HG03342 (cell line): ENCODE measurements around the gene TEKTIP1.
"Not testable (repeated sequence)": the region's sequence is repeated elsewhere in the genome, so short reads cannot be mapped to it uniquely, and the experiment has no call there.

Source experiments
- ATAC-seq: cut with Tn5 transposase; IDR thresholded peaks from one replicate; pipeline ENCODE4 v1.9.1; 2021; ENCODE audit warnings: mild to moderate bottlenecking, moderate library complexity; ENCODE audit not compliant: unreplicated experiment

TEKTIP1 gene

DNA sequence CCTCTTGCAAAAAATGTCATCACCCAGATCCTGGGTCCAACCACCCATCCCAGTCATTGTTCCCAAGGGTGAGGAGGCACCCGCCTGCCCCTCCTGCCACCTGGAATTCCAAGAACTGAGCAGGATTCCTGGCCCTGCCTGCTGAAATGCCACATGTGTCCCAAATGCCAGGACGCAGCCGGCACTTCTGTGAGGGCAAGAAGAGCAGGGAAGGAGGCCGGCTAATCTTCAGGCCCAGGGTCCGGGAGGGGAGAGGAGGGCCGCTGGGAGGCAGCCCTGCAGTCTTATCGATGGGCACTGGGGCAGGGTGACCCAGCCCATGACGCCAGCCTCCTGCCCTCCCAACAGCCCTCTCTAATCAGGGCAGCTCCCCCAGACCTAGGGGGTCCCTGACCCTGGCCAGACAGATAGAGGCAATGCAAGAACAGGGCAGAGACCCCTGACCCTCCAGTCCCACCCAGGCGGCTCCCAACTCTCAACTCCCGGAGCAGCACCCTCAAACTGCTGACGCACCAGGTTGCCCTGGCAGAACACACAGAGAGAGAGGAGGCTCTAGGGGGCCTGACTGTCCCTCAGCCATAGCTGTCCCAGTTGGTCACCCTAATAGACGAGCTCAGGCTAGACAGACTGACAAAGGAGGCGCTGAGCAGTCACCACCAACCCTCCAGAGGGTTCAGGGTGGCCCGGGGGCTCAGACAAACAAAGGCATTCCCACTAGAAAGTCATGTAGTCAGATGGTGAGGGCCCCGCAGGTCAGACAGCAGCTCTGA lies 16.9 kb downstream of the TEKTIP1 start:
- ATAC-seq, result no peak

DNA sequence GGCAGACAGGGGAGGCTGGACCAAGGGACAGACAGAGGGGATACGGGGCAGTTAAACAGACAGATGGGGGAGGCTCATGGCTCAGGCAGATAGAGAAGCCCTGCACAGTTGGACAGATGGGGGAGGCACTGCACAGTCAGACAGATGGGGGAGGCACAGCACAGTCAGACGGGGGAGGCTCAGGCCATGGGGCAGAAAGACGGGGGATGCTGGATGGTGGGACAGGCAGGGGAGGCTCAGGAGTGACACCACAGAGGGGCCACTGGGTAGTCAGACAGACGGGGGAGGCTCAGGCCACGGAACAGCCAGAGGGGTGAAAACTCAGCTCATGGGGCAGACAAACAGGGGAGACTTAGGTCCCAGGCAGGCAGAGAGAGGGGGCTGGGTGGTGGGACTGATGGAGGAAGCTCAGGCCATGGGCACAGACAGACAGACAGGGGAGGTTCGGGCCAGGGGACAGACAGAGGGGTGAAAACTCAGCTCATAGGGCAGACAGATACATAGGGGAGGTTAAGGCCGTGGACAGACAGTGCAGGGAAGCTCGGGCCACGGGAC lies 17.5 kb downstream of the TEKTIP1 start:
- ATAC-seq, result no peak

DNA sequence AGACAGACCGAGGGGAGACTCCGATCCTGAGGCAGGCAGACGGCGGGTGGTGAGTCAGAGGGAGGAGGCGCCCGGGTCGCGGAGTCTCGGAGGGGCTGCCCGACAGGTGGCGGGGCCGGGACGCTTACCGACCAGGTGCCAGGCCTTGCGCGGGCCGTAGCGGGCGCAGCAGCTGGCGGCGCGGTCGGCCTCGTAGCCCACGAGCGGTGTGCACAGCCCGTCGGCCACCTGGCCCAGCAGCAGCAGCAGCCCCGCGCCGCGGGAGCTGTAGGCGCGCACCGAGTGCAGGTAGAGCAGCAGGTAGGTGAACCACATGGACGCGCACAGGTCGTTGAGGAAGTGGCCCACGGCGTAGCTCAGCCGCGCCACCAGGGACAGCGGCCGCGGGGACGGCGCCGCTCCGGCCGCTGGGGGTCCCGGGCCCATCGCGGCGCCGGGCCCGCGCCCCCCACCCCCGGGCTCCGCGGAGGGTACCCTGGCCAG lies 18.0 kb downstream of the TEKTIP1 start:
- ATAC-seq, result peak; percentile 26

DNA sequence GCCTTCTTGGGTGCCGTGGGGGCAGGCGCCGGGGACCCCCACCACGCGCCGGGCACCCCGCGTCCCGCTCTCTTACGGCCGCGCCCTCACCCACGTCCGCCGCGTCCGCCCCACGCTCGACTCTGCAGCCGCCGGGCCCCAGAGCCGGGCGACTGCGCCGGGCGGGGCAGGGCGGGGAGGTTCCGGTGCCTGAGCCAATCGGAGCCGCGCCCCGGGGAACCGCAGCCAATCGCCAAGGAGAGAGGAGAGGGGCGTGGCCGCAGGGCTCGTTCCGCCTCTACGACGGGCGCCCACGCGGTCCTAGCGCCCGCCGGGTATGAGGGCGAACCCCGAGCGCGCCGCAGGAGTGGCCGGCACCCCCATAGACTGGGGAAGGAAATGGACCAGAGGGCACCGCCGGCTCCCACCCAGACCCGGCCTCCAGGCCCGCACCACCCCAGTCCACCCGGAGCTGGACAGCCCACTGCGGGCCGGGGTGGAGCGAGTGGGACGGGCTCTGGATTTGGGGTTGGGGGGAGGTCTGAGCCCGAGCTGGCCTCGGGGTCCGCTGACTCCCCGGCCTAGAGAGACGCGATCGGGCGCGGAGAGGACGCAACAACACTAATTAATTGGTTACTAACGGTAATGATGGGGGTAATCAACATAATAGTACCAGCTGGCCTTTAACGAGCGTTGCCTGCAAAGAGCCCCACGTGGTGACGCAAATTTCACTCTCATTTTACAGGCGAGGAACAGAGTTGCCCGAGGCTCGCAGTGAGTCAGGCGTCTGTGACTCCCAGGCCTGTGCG lies 18.7 kb downstream of the TEKTIP1 start, which contains the start of gene MFSD12:
MFSD12 (minus strand) TSS at position 126 of the 788 bp plus-strand sequence. CDS start 183 bp downstream, outside the sequence.
- ATAC-seq, result peak; percentile 71

DNA sequence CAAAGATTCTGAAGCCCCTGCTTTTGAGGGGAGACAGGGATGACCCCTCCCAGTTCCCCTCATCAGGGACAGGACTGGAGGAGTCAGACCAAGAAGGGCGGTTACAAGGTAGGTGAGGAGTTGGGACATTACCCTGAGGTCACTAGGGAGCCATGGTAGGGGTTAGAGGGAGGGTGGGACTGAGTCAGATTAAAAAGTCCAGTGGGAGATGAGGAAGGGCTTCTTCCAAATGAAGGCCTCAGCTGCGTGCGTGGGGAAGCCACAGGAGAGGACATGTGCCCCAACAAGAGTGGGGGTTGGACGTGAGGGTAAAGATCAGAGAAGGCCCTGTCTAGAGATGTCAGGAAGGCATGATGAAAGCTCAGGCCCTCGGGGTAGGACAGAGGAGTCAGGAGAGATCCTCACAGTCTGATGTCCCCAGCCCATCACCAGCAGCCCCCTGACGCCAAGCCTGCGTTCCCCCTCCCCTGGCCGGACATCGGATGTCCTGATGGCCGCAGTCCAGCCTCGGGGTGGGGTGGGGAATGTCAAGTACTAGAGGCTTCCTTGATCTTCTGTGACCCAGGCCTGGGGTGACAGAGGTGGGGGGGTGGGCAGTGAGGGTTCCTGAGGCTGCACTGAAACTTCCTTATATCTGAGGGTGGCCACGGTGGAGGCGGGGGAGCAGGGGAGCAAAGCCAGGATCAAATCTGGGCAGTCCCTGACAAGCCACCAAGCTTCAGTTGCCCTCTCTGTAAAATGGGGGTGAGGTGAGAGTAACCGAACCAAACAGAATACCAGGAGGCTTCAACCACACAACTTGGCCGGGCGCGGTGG lies 24.9 kb downstream of the TEKTIP1 start:
- ATAC-seq, result no peak

DNA sequence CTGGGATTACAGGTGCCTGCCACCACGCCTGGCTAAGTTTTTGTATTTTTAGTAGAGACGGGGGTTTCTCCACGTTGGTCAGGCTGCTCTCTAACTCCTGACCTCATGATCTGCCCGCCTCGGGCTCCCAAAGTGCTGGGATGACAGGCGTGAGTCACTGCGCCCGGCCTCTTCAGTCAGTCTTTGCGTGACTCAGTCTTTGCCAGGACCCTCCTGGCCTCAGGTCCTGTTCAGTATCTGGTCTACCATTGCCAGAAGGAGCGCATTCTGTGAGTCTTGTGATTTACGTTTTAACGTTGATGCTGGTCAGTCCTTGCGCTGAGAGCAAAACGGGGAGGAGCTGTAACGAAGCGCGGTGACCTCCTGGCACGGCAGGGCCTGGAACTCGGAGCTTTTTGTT lies 26.2 kb downstream of the TEKTIP1 start:
- no peak for ATAC-seq

DNA sequence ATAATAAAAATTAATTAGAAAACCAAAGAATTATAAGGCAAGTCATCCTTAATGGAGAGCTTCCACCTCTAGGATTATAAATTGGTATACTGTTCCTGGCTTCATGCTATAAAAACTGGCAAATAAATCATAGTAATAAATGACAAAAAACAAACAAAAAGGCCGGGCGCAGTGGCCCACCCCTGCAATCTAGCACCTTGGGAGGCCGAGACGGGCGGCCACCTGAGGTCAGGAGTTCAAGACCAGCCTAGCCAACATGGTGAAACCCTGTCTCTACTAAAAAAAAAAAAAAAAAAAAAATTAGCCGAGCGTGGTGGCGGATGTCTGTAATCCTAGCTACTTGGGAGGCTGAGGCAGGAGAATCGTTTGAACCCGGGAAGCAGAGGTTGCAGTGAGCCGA lies 31.1 kb downstream of the TEKTIP1 start:
- ATAC-seq, result not testable (repeated sequence)

DNA sequence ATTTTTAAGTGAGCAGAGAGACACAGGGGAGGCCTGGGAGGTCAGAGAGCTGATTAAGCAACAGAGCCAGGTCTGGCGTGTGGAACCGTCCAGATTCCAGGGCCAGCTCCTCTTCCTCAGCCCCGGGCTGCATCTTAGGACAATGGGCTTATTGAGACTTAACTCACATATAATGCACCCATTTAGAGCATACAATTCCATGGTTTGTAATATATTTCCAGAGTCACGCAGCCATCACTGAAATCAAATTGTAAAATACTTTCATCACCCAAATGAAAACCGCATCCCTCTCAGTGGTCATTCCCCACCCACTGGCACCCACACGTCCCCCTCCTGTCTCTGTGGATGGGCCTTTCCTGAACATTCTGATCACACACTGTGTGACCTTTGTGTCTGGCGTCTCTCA lies 31.6 kb downstream of the TEKTIP1 start:
- no peak for ATAC-seq

DNA sequence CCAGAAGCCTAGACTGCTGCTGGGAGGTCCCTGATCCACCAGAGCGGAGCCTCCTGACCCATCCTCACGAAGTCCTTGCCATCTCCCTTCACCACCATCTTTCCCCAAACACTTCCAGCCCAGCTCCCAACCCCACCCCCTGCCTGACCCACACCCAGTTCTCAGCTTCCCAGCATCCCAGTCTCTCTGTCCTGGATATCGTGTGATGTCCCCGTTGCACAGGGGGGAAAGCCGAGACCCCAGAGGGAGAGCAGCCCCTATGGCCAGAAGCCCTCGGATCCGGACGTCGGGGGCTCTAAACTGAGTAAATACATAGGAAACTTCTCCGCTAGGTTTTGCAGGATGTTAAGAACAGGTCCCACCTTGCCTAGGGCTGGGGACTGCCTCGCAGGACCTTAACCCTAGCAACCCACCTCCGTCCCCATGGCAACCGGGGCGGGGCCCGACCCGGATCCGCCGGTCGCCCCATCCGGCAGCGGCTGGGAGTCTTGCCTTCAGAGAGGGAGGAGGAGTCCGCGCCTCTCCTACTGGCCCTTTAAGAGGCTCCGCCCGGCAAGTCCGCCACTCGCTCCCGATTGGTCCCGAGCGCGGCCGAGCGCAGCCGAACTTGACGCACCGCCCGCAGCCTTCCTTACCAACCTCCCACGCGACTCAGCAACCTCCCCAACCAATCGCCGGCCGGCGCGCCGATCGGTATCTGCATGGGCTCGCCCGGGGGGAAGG lies 33.3 kb downstream of the TEKTIP1 start:
- ATAC-seq, result peak; percentile 86

DNA sequence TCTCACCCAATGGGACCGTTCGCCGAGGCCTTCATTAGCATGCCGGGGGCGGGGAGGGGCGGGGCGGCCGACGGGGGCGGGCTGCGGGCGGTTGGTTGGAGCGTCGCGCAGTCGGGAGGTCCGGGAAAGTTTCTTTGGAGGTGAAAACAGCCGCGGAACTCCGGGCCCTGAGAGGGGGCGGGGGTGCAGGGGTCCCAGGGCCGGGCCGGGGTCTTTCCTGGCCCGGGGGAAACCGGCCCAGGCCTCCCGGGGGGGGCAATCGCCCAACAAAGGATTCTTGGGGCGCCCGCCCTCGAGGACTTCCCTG lies 33.8 kb downstream of the TEKTIP1 start, which contains the start of gene HMG20B:
HMG20B (plus strand) TSS at position 90 of the 307 bp plus-strand sequence. CDS start 366 bp downstream, outside the sequence.
- no peak for ATAC-seq

DNA sequence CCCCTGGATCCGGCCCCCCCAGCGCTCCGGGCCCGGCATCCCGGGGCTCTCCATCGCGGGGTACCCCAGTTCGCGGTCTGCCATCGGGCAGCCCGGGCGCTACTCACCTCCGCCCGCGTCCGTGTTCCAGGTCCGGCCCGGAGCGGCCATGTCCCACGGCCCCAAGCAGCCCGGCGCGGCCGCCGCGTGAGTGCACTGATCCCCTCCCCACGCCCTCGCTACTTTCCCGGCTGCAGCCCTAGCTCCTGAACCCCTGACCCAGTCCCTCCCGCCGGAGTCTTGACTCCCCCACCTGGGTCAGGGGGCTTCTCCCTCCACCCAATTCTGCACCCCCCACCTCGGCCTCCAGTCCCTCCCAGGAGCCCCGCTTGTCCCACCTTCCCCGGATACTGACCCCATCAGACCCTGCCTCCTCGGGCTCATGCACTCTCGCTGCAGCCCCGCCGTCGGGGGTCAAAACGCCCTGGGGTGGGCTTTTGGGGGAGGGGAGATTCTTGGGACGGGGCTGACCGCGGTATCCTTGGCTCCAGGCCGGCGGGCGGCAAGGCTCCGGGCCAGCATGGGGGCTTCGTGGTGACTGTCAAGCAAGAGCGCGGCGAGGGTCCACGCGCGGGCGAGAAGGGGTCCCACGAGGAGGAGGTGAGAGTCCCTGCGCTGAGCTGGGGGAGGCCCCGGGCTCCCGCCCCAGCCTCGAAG lies 34.3 kb downstream of the TEKTIP1 start:
- peak; percentile 0 for ATAC-seq

DNA sequence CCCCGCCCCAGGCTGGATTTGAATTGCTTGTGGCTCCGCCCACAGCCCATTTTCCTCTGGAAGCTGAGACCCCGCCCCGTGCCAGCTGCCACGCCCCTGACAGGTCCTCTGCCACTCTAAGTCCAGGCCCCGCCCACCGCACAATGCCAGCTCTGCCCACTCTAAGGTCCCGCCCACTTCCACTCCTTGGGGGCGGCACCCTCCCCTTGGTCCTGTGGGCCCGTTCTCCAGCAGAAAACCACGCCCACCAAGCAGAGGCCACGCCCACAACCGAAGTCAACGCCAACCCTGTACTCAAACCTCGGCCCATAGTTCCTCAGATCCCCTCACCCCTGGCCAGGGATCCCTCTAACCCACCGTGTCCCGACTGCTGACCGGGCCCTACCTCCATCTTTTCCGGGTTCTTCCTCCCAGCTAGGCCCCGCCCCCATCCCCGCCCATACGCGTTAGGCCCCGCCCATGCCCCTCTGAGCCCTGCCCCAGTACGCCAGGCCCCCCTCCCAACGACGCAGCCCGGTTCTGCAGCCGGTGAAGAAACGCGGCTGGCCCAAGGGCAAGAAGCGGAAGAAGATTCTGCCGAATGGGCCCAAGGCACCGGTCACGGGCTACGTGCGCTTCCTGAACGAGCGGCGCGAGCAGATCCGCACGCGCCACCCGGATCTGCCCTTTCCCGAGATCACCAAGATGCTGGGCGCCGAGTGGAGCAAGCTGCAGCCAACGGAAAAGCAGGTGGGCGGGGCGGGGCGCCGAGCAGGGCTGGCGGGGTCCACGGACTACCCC lies 35.1 kb downstream of the TEKTIP1 start:
- no peak for ATAC-seq

DNA sequence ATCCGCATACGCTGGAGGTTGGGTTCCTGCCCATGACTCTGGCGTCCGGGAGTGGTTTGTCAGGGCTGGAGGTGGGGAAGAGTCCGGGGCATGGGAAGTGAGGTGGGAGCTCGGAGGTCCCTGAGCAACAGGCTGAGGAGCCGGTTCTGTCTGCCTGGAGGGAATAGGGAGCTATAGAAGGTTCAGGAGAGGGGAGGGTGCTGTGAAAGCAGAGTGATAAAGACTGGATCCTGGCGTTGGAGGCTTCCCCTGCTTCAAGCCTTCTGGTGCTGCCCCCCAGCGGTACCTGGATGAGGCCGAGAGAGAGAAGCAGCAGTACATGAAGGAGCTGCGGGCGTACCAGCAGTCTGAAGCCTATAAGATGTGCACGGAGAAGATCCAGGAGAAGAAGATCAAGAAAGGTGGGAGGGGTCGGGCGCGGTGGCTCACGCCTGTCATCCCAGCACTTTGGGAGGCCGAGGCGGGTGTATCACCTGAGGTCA lies 36.3 kb downstream of the TEKTIP1 start:
- no peak for ATAC-seq

DNA sequence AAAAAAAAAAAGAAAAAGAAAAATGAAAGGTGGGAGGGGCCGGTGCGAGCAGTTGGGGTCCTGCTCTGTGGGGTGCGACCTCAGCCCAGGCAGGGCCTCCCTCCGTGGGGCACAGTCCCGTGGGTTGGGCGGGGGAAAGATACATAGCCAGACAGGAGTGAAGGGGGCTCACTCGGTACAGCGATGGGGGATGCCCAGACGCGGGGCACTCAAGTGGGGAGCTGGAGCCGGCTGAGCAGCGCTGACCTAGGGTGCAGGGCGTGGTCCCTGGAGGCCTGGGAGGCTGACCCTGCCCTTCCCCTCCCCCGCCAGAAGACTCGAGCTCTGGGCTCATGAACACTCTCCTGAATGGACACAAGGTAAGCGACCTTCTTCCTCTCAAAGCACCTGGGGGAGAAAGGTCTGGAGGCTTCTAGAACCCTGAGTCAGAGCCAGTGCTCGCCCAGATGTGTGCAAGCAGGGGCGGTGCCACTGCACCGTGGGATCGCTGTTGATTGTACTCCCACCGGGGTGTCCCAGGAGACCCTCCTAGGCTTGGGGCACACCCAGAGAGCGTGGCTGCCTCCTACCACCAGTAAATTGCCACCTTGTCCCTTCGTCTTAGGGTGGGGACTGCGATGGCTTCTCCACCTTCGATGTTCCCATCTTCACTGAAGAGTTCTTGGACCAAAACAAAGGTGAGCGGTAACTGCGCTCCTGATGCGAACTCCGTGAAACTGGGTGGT lies 37.1 kb downstream of the TEKTIP1 start:
- no peak for ATAC-seq

DNA sequence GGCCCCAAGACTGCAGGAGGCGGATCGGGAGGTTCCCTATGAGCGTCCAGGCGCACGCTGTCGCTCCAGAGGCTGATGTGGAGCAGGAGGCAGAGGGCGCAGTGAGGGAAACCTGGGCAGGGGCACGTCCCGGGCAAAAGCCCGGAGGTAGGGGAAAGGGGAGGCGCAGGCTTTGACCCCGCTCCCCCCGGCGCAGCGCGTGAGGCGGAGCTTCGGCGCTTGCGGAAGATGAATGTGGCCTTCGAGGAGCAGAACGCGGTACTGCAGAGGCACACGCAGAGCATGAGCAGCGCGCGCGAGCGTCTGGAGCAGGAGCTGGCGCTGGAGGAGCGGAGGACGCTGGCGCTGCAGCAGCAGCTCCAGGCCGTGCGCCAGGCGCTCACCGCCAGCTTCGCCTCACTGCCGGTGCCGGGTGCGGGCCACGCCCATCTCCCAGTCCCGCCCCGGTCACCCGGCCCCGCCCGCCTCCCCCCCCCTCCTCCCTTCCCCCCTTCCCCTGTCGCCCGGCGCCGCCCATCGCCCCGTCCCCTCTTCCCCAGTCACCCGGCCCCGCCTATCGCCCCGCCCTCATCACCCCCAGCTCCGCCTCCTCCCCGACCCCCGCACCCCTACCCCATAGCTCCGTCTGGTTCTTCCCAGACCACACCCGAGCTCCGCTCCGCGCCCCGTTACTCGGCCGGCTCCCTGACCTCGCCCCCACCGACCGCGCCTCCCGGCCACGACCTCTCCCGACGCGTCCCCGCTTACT lies 37.9 kb downstream of the TEKTIP1 start:
- ATAC-seq, result no peak

DNA sequence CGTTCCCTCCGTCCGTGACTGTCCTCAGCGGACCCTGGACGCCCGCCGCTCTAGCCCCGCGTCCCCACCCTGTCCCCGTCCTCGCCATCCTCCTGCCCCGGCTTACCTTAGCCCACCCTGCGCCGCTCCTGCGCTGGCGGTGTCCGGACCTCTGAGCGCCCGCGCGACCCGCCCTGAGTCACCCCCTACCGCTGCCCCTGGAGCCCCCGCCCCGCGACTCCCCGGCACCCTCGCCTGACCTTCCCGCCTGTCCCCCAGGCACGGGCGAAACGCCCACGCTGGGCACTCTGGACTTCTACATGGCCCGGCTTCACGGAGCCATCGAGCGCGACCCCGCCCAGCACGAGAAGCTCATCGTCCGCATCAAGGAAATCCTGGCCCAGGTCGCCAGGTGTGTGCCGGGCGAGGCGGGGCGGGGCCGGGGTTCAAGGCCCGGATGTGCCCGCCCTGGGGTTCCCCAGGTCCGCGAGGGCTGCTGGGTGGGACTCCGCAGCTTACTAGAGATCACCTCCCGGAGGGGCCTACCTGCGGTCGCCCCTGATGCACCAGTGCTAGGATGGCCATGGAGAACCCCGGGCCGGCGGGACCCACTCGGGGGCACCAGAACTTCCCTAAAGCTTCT lies 38.9 kb downstream of the TEKTIP1 start:
- ATAC-seq, result no peak

DNA sequence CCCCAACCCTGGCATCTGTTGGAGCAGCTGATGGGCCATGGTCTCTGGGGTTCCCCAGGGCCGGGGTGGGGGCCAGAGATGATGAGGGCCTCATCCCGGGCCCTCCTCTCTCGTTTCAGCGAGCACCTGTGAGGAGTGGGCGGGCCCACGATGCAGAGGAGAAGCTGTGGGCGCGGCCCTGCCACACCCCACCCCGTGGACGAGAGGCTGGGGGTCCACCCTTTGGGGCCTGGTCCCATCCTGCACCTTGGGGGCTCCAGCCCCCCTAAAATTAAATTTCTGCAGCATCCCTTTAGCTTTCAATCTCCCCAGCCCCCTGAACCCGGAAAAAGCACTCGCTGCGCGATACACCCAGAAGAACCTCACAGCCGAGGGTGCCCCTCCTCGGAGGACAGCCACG lies 39.4 kb downstream of the TEKTIP1 start:
- ATAC-seq, result no peak
